Uterus (tissue), 4 donors: ENCODE results near the gene ST6GALNAC3. TPM values are rescaled to one million over a fixed set of nuclear protein-coding genes. Genes with fewer than 3 reads are reported as not detected.

Experiments
- DNase-seq, 2 donors: peaks; one replicate each; pipeline ENCODE4 v3.0.0-alpha.2; 2019 to 2020
- H3K27ac ChIP-seq, 2 donors: fragments of 200-600 bp; sonication (generic); 1 replicate in 1 of 2; 2 replicates in 1 of 2; pipeline ENCODE4 v1.5.1; 2016 to 2018
- H3K27me3 ChIP-seq, 2 donors: fragments of 200-600 bp; sonication (generic); one replicate each; pipeline ENCODE4 v1.5.1; 2018 to 2019; ENCODE audit warnings: control low read depth in 1 of 2
- H3K36me3 ChIP-seq, 2 donors: fragments of 200-600 bp; sonication (generic); one replicate each; pipeline ENCODE4 v1.5.1; 2019; ENCODE audit warnings: control low read depth in 1 of 2
- H3K4me1 ChIP-seq, 2 donors: fragments of 200-600 bp; sonication (generic); one replicate each; pipeline ENCODE4 v1.5.1; 2018 to 2019; ENCODE audit warnings: control low read depth in 1 of 2
- H3K4me3 ChIP-seq, 2 donors: fragments of 200-600 bp; sonication (generic); 1 replicate in 1 of 2; 2 replicates in 1 of 2; pipeline ENCODE4 v1.5.1; 2018 to 2019; ENCODE audit warnings: mild to moderate bottlenecking in 1 of 2
- H3K9me3 ChIP-seq, 2 donors: fragments of 200-600 bp; sonication (generic); one replicate each; pipeline ENCODE4 v1.5.1; 2019; ENCODE audit warnings: control low read depth in 1 of 2
- POLR2A ChIP-seq, 2 donors: fragments of 450-650 bp; IDR thresholded peaks; one replicate each; pipeline ENCODE4 v1.6.1; 2016; ENCODE audit warnings: antibody characterized with exemption in 2 of 2, mild to moderate bottlenecking in 1 of 2, moderate library complexity in 1 of 2
- intact Hi-C: fragments of 100-400 bp; cut with DNase I; formaldehyde crosslinking; loops from one replicate; pipeline ENCODE4 v1.15.1; 2023; ENCODE audit warnings: low total_unique reads
- total RNA-seq, 4 donors: library from RNA; depleted of rRNA in 3 of 4; stranded (reverse); fragments of >200 nt in 3 of 4; gene quantifications; one replicate each; pipeline versions ENCODE4 v1.1.0 to v1.2.4, GENCODE V29; 2014 to 2023
- TF ChIP-seq, protein P1 (sequence below), 4 experiments: fragments of 200-600 bp in 2 of 4; fragments of 450-650 bp in 2 of 4; sonication (generic) in 2 of 4; IDR thresholded peaks; one replicate each; pipeline ENCODE4 v1.5.1; 2016 to 2019; ENCODE audit warnings: antibody characterized with exemption in 4 of 4, mild to moderate bottlenecking in 2 of 4, moderate library complexity in 1 of 4
- donor health status: DM: yes; HTN: yes; CAD: no.

Gene ST6GALNAC3
- total RNA-seq, 4 donors from 2014 or later = 6.7 to 43.4 (median 21.1) TPM

DNA sequence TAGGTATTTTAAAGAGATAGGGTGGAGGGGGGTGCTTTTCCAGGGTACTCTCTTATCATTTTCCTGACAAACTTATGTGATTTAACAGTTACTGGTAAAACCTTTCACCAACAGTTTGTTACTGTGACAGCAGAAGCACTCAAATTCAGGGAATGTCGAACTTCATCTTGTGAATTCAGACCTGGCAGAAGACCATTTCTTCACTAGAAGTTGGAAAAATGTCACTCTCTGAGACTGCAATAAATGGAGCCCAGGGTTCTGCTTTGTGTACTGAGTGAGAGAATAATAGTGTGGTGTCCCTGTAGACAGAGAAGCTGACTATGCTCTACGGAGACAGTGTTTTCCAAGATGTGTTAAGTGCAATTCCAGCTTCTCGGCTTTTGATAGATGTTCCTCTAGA lies 200.2 kb downstream of the ST6GALNAC3 start:
- DNase-seq = no peak
- Histone ChIP-seq H3K4me1 (no peaks in the 10 kb centered on the region), H3K9me3 (no peaks in the 10 kb centered on the region), H3K36me3 (no peaks in the 10 kb centered on the region), H3K4me3 (no peak overlapping the region), H3K27me3 (no peaks in the 10 kb centered on the region), H3K27ac (no peak overlapping the region)
- TF ChIP-seq, protein P1, sequence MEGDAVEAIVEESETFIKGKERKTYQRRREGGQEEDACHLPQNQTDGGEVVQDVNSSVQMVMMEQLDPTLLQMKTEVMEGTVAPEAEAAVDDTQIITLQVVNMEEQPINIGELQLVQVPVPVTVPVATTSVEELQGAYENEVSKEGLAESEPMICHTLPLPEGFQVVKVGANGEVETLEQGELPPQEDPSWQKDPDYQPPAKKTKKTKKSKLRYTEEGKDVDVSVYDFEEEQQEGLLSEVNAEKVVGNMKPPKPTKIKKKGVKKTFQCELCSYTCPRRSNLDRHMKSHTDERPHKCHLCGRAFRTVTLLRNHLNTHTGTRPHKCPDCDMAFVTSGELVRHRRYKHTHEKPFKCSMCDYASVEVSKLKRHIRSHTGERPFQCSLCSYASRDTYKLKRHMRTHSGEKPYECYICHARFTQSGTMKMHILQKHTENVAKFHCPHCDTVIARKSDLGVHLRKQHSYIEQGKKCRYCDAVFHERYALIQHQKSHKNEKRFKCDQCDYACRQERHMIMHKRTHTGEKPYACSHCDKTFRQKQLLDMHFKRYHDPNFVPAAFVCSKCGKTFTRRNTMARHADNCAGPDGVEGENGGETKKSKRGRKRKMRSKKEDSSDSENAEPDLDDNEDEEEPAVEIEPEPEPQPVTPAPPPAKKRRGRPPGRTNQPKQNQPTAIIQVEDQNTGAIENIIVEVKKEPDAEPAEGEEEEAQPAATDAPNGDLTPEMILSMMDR (IDR thresholded peaks at IDR 0.05) = no peak
- TF ChIP-seq POLR2A (IDR thresholded peaks at IDR 0.05) = no peak
- intact Hi-C loops = no loop called here

DNA sequence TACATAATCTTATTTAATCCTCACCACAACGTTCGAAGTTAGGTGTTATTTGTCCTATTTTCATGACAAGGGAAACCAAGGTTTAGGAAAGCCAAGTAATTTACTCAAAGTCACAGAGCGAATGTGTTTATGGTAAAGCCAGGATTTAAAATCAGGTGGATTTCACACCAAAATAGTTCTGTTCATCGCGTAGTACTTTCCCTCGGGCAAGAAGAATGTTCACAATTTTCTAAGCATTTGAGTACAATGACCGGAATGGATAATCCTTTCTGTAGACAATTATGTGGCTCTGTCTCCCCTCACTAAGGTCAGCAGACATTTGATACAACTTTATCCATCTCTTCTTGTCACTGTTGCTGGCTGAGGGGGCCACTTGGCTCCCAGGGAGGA lies 204.2 kb downstream of the ST6GALNAC3 start:
- no peak overlapping the region for H3K4me3 ChIP-seq
- no peaks in the 10 kb centered on the region for H3K4me1 ChIP-seq
- H3K36me3 ChIP-seq = no peaks in the 10 kb centered on the region
- no peaks in the 10 kb centered on the region for H3K27me3 ChIP-seq
- TF ChIP-seq, protein P1 (IDR thresholded peaks at IDR 0.05) = no peak
- TF ChIP-seq POLR2A (IDR thresholded peaks at IDR 0.05) = no peak
- no peaks in the 10 kb centered on the region for H3K9me3 ChIP-seq
- H3K27ac ChIP-seq = no peak overlapping the region
- no peak for DNase-seq
- intact Hi-C loops = no loop called here

DNA sequence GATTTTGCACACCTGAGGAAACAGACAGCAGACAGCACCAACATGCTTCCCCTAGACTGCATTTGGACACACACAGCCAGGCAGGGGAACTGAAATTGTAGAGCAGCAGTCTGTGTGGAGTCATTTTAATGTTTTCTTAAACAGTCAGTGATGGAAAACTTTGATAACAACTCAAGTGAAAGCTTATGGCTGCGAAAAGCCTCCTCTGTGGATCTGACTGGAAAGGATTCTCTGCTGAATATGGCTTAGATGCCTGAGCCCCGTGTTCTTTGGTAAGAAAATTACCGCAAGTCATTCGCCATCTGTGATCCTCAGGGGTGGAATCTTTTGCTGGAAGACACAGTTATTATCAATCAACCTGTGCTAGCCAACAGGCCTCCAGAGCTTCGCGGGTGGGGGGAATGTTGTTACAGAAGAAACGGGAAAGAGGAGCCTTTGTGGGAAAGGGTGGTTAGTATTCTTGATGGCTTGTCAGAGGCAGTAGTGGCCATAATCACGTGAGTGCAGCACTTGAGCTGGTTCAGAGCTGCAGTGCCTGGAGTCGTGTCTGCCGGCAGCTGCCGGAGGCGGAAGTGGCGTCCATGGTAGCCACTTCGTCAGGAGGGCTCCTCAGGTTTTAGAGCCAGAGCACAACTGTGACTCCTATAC lies 204.7 kb downstream of the ST6GALNAC3 start:
- intact Hi-C loops = no loop called here

DNA sequence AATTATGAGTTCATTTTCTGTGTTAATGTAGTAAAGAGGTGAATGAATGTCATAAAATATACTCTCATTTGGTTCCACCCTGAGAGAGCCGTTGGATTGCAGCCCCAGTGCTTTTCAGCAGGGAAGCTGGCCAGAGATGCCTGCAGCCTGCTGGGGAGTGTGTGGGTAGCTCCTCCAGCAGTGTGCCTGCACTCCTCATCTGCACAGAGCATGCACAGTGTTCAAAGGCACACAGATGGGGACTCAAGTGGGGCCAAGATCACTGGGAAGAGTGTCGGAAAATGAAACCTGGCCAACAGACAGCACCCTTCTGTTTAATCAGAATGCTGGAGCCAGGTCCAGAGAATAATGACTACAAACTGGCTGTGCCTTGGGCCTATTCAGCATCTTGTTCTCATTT lies 206.8 kb downstream of the ST6GALNAC3 start:
- intact Hi-C loops = no loop called here
- DNase-seq = no peak
- Histone ChIP-seq H3K4me3 (no peak overlapping the region), H3K4me1 (no peaks in the 10 kb centered on the region), H3K9me3 (no peaks in the 10 kb centered on the region), H3K27me3 (no peaks in the 10 kb centered on the region), H3K36me3 (no peaks in the 10 kb centered on the region), H3K27ac (no peak overlapping the region)
- TF ChIP-seq POLR2A (IDR thresholded peaks at IDR 0.05) = no peak
- TF ChIP-seq, protein P1 (IDR thresholded peaks at IDR 0.05) = no peak

More for the DNA sequence above, 204.7 kb downstream of the ST6GALNAC3 start:
- DNase-seq = no peak
- no peaks in the 10 kb centered on the region for H3K36me3 ChIP-seq
- no peaks in the 10 kb centered on the region for H3K9me3 ChIP-seq
- no peak overlapping the region for H3K4me3 ChIP-seq
- no peak for TF ChIP-seq POLR2A (IDR thresholded peaks at IDR 0.05)
- TF ChIP-seq, protein P1 (IDR thresholded peaks at IDR 0.05) = no peak
- no peak overlapping the region for H3K27ac ChIP-seq
- no peaks in the 10 kb centered on the region for H3K4me1 ChIP-seq
- no peaks in the 10 kb centered on the region for H3K27me3 ChIP-seq

DNA sequence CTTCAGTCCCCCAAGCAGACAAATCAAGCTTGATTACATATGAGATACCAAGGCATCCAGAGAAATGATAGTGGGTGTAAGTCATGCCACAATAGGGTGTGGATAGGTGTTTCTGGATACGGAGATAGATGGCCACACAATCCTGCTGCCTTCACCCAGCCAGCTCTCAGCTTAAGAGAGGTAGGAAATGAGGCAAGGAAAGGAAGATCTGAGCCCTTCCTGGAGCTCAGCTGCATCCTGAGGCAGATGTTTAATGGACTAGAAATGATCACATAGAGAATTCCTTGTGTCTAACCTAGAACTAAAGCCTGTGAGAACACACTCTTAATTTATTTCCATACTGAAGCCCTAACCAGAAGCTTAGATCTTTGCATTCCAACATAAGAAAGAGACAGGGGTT lies 210.3 kb downstream of the ST6GALNAC3 start:
- DNase-seq = no peak
- intact Hi-C loops = no loop called here

More for the DNA sequence above, 210.3 kb downstream of the ST6GALNAC3 start:
- H3K27ac ChIP-seq = no peak overlapping the region
- H3K4me1 ChIP-seq = no peaks in the 10 kb centered on the region
- H3K36me3 ChIP-seq = no peaks in the 10 kb centered on the region
- no peaks in the 10 kb centered on the region for H3K9me3 ChIP-seq
- no peaks in the 10 kb centered on the region for H3K27me3 ChIP-seq
- TF ChIP-seq, protein P1 (IDR thresholded peaks at IDR 0.05) = no peak
- TF ChIP-seq POLR2A (IDR thresholded peaks at IDR 0.05) = no peak
- no peak overlapping the region for H3K4me3 ChIP-seq
